AG10803 (cell line): ENCODE results near the gene TSPAN17.
A peak's percentile ranks its signal among the peaks of the same experiment; 100 is the strongest.

Source experiments
- DNase-seq: peaks from one replicate; pipeline ENCODE4 v3.0.0; 2010; ENCODE audit warnings: low read depth
- H3K4me3 ChIP-seq: 2 replicates; pipeline ENCODE4 v1.5.1; 2011; ENCODE audit warnings: mild to moderate bottlenecking, low read length, control low read depth
- CTCF ChIP-seq: conservative IDR thresholded peaks from 2 replicates; pipeline ENCODE4 v1.5.1; 2011; ENCODE audit warnings: mild to moderate bottlenecking, low read length, control low read depth, inconsistent platforms

Gene TSPAN17

GRCh38 chr5:176674799-176675198 is 27.5 kb downstream of the TSPAN17 start:
- no peak for DNase-seq
- TF ChIP-seq CTCF = no peak
- no peak overlapping the region for H3K4me3 ChIP-seq

GRCh38 chr5:176675676-176676360 is 28.5 kb downstream of the TSPAN17 start:
- H3K4me3 ChIP-seq = no peak overlapping the region
- TF ChIP-seq CTCF = peak; percentile 55
- DNase-seq = peak; percentile 26

- peak; percentile 57 for DNase-seq
- H3K4me3 ChIP-seq = no peak overlapping the region
- no peak for TF ChIP-seq CTCF
Measured at GRCh38 chr5:176676361-176676824, 29.1 kb downstream of the TSPAN17 start.

- no peak overlapping the region for H3K4me3 ChIP-seq
- DNase-seq = peak; percentile 6
- no peak for TF ChIP-seq CTCF
Measured at GRCh38 chr5:176677209-176677939, 30.1 kb downstream of the TSPAN17 start.

- TF ChIP-seq CTCF = no peak
- H3K4me3 ChIP-seq = no peak overlapping the region
- DNase-seq = no peak
Measured at GRCh38 chr5:176678584-176678983, 31.3 kb downstream of the TSPAN17 start.

- no peak for DNase-seq
- no peak for TF ChIP-seq CTCF
- H3K4me3 ChIP-seq = no peak overlapping the region
Measured at GRCh38 chr5:176679365-176680225, 32.3 kb downstream of the TSPAN17 start.
